CD4-positive, CD25-positive, alpha-beta regulatory T cell (primary cell): Measurements from ENCODE around the gene PSMG4. TPM values are rescaled to one million over a fixed set of nuclear protein-coding genes. Genes with fewer than 3 reads are reported as not detected.

ENCODE experiments used
- ATAC-seq, 2 donors: fragments of 150-1000 bp; cut with Tn5 transposase; one replicate each; pipeline ENCODE4 v1.10.0; 2021; ENCODE audit warnings: low read depth in 2 of 2, moderate number of reproducible peaks in 2 of 2, moderate library complexity in 1 of 2
- DNase-seq, 3 donors: peaks; one replicate each; pipeline versions ENCODE4 v3.0.0 to v3.0.0-alpha.2; 2012 to 2022; ENCODE audit warnings: mixed read lengths in 1 of 3
- H3K27ac ChIP-seq: one replicate; pipeline ENCODE4 v1.7.0; 2013; ENCODE audit warnings: mild to moderate bottlenecking, low read length; ENCODE audit not compliant: insufficient read depth, poor library complexity, severe bottlenecking
- H3K27me3 ChIP-seq: one replicate; pipeline ENCODE4 v1.7.0; 2013; ENCODE audit warnings: low read length; ENCODE audit not compliant: control insufficient read depth, insufficient read depth
- H3K36me3 ChIP-seq: one replicate; pipeline ENCODE4 v1.7.0; 2013; ENCODE audit warnings: mild to moderate bottlenecking, low read length, moderate library complexity; ENCODE audit not compliant: control insufficient read depth, insufficient read depth
- H3K4me1 ChIP-seq: 2 replicates; pipeline ENCODE4 v1.7.0; 2013; ENCODE audit warnings: mild to moderate bottlenecking, low read length; ENCODE audit not compliant: insufficient read depth, control insufficient read depth, poor library complexity, severe bottlenecking
- H3K4me3 ChIP-seq: one replicate; pipeline ENCODE4 v1.7.0; 2013; ENCODE audit warnings: low read depth, mild to moderate bottlenecking, low read length, moderate library complexity
- H3K9me3 ChIP-seq, 2 experiments: 1 replicate in 1 of 2; 2 replicates in 1 of 2; pipeline ENCODE4 v1.7.0; 2013; ENCODE audit warnings: low read length in 2 of 2, mild to moderate bottlenecking in 1 of 2, moderate library complexity in 1 of 2; ENCODE audit not compliant: control insufficient read depth in 2 of 2
- H3K27ac Mint-ChIP-seq, 3 donors: one replicate each; pipeline ENCODE4 v1.8.0; 2020 to 2022; ENCODE audit warnings: mild to moderate bottlenecking in 3 of 3, mixed read lengths in 3 of 3, moderate library complexity in 2 of 3
- H3K27me3 Mint-ChIP-seq: one replicate; pipeline ENCODE4 v1.8.0; 2022; ENCODE audit warnings: mild to moderate bottlenecking, mixed read lengths
- H3K36me3 Mint-ChIP-seq: one replicate; pipeline ENCODE4 v1.8.0; 2020; ENCODE audit warnings: mixed read lengths
- H3K4me1 Mint-ChIP-seq, 4 donors: one replicate each; pipeline ENCODE4 v1.8.0; 2020 to 2022; ENCODE audit warnings: mixed read lengths in 4 of 4, mild to moderate bottlenecking in 1 of 4
- H3K4me3 Mint-ChIP-seq, 4 donors: one replicate each; pipeline ENCODE4 v1.8.0; 2020 to 2022; ENCODE audit warnings: mild to moderate bottlenecking in 4 of 4, mixed read lengths in 4 of 4, moderate library complexity in 3 of 4
- H3K9me3 Mint-ChIP-seq, 7 donors: one replicate each; pipeline ENCODE4 v1.8.0; 2020 to 2022; ENCODE audit warnings: mixed read lengths in 7 of 7, mild to moderate bottlenecking in 3 of 7, moderate library complexity in 2 of 7
- polyA plus RNA-seq, 4 donors: library from polyadenylated mRNA; unstranded; fragments of 300-500 nt; fragmentation: Illumina TruSeq; gene quantifications; one replicate each; pipeline ENCODE4 v1.2.3, GENCODE V29; 2021
- total RNA-seq: library from RNA; stranded (reverse); gene quantifications from one replicate; pipeline ENCODE4 v1.2.3, GENCODE V29; 2022

The PSMG4 gene
- total and polyA plus RNA-seq, 5 donors from 2014 or later, result 18.0 to 56.8 (median 51.0) TPM

DNA sequence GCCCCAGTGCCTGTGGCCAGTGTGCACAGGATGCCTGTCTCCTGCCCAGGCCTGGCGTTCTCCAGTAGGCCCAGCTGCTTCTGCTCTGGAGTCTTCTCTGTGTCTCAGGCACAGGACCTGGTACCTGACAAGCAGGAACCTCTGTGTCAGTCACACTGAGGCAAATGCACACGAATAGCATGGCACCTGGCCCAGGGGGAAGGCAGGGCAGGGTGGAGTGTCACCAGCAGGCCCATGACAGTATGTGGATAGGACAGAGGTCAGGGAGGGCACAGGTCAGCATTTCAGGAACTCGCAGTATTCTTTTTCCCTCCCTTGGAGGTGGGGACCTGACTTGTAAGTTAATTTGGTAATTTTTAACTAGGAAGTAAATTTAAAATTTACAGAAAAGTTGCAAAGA is 5.6 kb downstream of the PSMG4 start:
- ATAC-seq (no peak), DNase-seq (no peak)
- Mint-ChIP-seq H3K27ac (peak overlapping the region in 2 of 3 donors; percentile 26 to 58), H3K36me3 (peaks cover 17% of the 10 kb centered on the region), H3K27me3 (peaks cover 6% of the 10 kb centered on the region), H3K9me3 (peaks cover 0 to 1% (median 0%) of the 10 kb centered on the region in 7 donors), H3K4me3 (peak overlapping the region in 1 of 4 donors; percentile 80), H3K4me1 (peaks cover 13 to 68% (median 48%) of the 10 kb centered on the region in 4 donors)
- Histone ChIP-seq H3K4me1 (peaks cover 37% of the 10 kb centered on the region), H3K27ac (no peak overlapping the region), H3K4me3 (no peak overlapping the region), H3K9me3 (no peaks in the 10 kb centered on the region), H3K36me3 (peaks cover 26% of the 10 kb centered on the region), H3K27me3 (no peaks in the 10 kb centered on the region)

- Histone ChIP-seq H3K9me3 (no peaks in the 10 kb centered on the region), H3K4me1 (peaks cover 24% of the 10 kb centered on the region), H3K27me3 (no peaks in the 10 kb centered on the region), H3K27ac (no peak overlapping the region), H3K4me3 (no peak overlapping the region), H3K36me3 (peaks cover 38% of the 10 kb centered on the region)
- H3K36me3 Mint-ChIP-seq, result peaks cover 24% of the 10 kb centered on the region
- no peak overlapping the region for H3K27ac Mint-ChIP-seq
- no peaks in the 10 kb centered on the region for H3K27me3 Mint-ChIP-seq
- DNase-seq (no peak), ATAC-seq (no peak)
- peaks cover 8 to 61% (median 42%) of the 10 kb centered on the region in 4 donors for H3K4me1 Mint-ChIP-seq
- no peaks in the 10 kb centered on the region for H3K9me3 Mint-ChIP-seq
- H3K4me3 Mint-ChIP-seq, result no peak overlapping the region
Observed at GRCh38 chr6:3265671-3266070, 6.9 kb downstream of the PSMG4 start.

DNA sequence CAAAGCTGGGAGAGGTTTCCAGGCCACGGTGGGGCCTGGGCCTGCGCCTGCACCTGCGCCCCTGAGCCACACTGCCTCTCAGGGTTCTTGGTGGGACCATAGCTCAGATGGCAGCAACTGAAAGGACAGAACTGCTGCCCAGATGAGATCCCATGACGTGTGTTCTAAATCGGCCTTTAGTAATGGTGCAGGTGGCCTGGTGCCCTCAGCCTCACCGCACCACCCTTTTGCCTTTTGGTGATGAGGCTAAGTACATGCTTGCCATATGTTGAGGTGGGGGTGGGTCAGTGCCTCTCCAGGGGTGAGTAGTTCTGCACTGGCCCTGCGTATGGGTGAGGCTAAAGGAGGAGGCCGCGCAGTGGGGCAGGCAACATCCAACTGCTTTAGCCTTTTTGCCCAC is 7.4 kb downstream of the PSMG4 start:
- H3K9me3 ChIP-seq, result no peaks in the 10 kb centered on the region
- H3K27me3 ChIP-seq, result no peaks in the 10 kb centered on the region
- peaks cover 8 to 56% (median 39%) of the 10 kb centered on the region in 4 donors for H3K4me1 Mint-ChIP-seq
- no peak overlapping the region for H3K4me3 Mint-ChIP-seq
- no peaks in the 10 kb centered on the region for H3K9me3 Mint-ChIP-seq
- H3K36me3 Mint-ChIP-seq, result peaks cover 28% of the 10 kb centered on the region
- ATAC-seq (no peak), DNase-seq (no peak)
- peaks cover 43% of the 10 kb centered on the region for H3K36me3 ChIP-seq
- H3K4me3 ChIP-seq, result no peak overlapping the region
- H3K27ac Mint-ChIP-seq, result peak overlapping the region in 1 of 3 donors; percentile 59
- H3K27ac ChIP-seq, result no peak overlapping the region
- H3K27me3 Mint-ChIP-seq, result no peaks in the 10 kb centered on the region
- peaks cover 19% of the 10 kb centered on the region for H3K4me1 ChIP-seq

DNA sequence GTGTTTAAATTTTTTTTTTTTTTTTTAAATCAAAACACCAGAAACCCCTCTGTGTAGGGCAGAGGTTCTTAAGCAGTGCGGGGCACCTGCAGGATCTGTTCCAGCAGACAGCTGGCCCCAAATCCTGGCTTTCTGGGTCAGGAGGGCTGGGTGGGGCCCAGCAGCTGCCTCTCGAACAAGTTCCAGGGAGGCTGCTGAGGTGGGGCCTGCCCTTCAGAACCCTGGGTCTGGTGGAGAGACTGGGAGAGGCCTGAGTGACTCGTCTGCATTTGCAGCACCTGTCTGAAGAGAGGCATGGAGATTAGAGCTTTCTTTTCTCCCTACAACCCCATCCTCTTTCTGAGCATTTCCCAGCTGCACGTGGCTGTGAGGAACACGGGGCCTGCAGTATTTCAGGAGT is 8.4 kb downstream of the PSMG4 start:
- Mint-ChIP-seq H3K9me3 (no peaks in the 10 kb centered on the region), H3K4me3 (no peak overlapping the region), H3K36me3 (peaks cover 34% of the 10 kb centered on the region), H3K4me1 (peaks cover 8 to 53% (median 31%) of the 10 kb centered on the region in 4 donors), H3K27ac (no peak overlapping the region), H3K27me3 (no peaks in the 10 kb centered on the region)
- Histone ChIP-seq H3K4me3 (no peak overlapping the region), H3K9me3 (no peaks in the 10 kb centered on the region), H3K4me1 (peaks cover 9% of the 10 kb centered on the region), H3K27ac (no peak overlapping the region), H3K27me3 (no peaks in the 10 kb centered on the region), H3K36me3 (peaks cover 52% of the 10 kb centered on the region)
- DNase-seq (no peak), ATAC-seq (no peak)

DNA sequence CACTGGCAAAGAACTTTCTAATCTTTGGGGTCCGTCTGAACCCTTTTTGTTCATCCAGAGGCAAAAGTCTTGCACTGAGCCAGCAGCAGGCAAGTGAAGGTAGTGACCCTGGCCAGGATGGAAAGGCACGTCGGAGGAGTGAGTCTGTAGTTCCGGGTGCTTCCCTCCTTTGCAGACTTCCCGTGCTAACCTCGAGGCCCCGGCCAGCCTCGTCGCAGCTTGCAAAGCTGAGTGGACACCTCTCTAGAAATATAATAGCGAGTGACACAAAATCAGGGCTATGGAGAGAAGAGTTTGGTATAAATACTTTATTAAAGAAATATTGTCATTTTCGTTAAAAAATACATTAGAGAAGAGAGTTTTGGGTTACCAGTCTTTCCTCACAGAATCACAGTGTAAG is 9.9 kb downstream of the PSMG4 start:
- Histone ChIP-seq H3K4me3 (no peak overlapping the region), H3K36me3 (peaks cover 53% of the 10 kb centered on the region), H3K4me1 (no peaks in the 10 kb centered on the region), H3K9me3 (no peaks in the 10 kb centered on the region), H3K27me3 (no peaks in the 10 kb centered on the region), H3K27ac (no peak overlapping the region)
- Mint-ChIP-seq H3K4me1 (peaks cover 8 to 39% (median 21%) of the 10 kb centered on the region in 4 donors), H3K4me3 (peak overlapping the region in 1 of 4 donors; percentile 18), H3K27me3 (no peaks in the 10 kb centered on the region), H3K36me3 (peaks cover 32% of the 10 kb centered on the region), H3K27ac (no peak overlapping the region), H3K9me3 (no peaks in the 10 kb centered on the region)
- DNase-seq (no peak), ATAC-seq (no peak)

DNA sequence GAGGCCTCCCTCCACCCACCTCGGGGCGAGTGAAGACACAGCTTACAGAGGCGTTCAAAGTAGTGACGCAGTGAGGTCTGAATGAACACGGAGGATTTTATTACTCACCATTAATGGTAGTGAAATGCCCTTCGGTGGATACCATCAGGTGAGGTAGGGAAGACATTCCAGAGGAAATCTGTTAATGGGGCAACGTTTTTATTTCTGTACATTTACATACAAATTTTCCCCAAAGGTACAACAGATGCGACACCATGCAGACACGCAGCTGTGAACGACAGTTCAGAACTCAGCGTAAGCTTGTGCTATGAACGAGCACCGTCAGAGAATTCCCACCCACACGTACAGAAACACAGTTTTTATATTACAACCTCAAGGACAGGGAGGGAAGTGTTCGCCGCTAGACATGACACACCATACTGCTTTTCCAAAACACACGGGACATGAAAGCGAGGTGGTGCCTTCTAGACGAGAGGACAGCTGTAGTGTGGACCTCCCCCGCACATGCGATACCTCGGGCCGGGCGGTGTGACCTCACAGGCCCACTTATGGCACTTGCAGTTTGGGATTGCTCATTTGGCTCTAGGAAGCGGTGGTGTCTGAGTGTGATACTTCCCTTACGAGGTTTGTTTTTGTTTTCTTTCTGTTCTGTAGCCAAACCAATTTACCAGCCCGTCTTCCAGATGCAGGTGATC is 10.7 kb downstream of the PSMG4 start:
- Mint-ChIP-seq H3K9me3 (no peaks in the 10 kb centered on the region), H3K27me3 (no peaks in the 10 kb centered on the region), H3K4me3 (peak overlapping the region in 1 of 4 donors; percentile 21), H3K36me3 (peaks cover 32% of the 10 kb centered on the region), H3K27ac (peak overlapping the region in 2 of 3 donors; percentile 57 to 77), H3K4me1 (peaks cover 8 to 42% (median 21%) of the 10 kb centered on the region in 4 donors)
- DNase-seq, result no peak
- Histone ChIP-seq H3K4me1 (no peaks in the 10 kb centered on the region), H3K4me3 (no peak overlapping the region), H3K27me3 (no peaks in the 10 kb centered on the region), H3K36me3 (peaks cover 46% of the 10 kb centered on the region), H3K27ac (no peak overlapping the region), H3K9me3 (no peaks in the 10 kb centered on the region)
- no peak for ATAC-seq

GRCh38 chr6:3270258-3270657 is 11.5 kb downstream of the PSMG4 start:
- Mint-ChIP-seq H3K4me1 (peaks cover 7 to 35% (median 19%) of the 10 kb centered on the region in 4 donors), H3K4me3 (no peak overlapping the region), H3K27ac (no peak overlapping the region), H3K36me3 (peaks cover 32% of the 10 kb centered on the region), H3K9me3 (no peaks in the 10 kb centered on the region), H3K27me3 (no peaks in the 10 kb centered on the region)
- H3K36me3 ChIP-seq, result peaks cover 39% of the 10 kb centered on the region
- no peaks in the 10 kb centered on the region for H3K4me1 ChIP-seq
- no peaks in the 10 kb centered on the region for H3K27me3 ChIP-seq
- no peak overlapping the region for H3K27ac ChIP-seq
- H3K4me3 ChIP-seq, result no peak overlapping the region
- DNase-seq, result no peak
- no peak for ATAC-seq
- no peaks in the 10 kb centered on the region for H3K9me3 ChIP-seq

DNA sequence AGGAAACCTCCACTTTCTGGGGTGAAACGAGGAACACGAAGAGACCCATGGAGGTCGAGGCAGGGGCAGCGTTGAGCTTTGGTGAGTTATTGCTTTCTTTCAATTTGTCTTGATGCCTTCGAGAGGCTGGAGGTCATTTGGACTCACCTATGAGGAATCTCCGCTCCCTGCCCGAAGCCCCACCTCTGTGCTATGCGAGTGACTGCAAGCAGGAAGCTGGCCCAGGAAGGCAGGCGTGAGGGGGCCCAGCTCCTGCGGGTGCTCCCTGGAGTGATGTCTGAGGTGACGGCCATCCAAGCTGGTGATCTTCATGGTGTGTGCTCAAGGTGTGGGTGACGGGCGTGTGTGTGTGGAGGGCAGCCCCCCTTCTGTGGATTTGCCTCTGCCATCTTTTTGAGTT is 13.0 kb downstream of the PSMG4 start:
- Mint-ChIP-seq H3K27ac (peak overlapping the region in 1 of 3 donors; percentile 46), H3K9me3 (no peaks in the 10 kb centered on the region), H3K36me3 (peaks cover 32% of the 10 kb centered on the region), H3K4me3 (no peak overlapping the region), H3K4me1 (peaks cover 7 to 37% (median 19%) of the 10 kb centered on the region in 4 donors), H3K27me3 (no peaks in the 10 kb centered on the region)
- no peaks in the 10 kb centered on the region for H3K4me1 ChIP-seq
- no peaks in the 10 kb centered on the region for H3K27me3 ChIP-seq
- ATAC-seq (no peak), DNase-seq (no peak)
- H3K27ac ChIP-seq, result no peak overlapping the region
- no peak overlapping the region for H3K4me3 ChIP-seq
- no peaks in the 10 kb centered on the region for H3K9me3 ChIP-seq
- H3K36me3 ChIP-seq, result peaks cover 38% of the 10 kb centered on the region
